Measurements from ENCODE around the gene PRELID2. TPM values are rescaled to one million over a fixed set of nuclear protein-coding genes. Genes with fewer than 3 reads are reported as not detected.

Gene PRELID2
- total RNA-seq, 5 donors from 2014 or later (not counting 1 experiment from before 2014, with no cell fraction given), result 0.23 to 1.9 (median 0.69) TPM

- POLR2A ChIA-PET, result no interaction called here
- no peak for DNase-seq
- WGBS (ENCODE audit: insufficient coverage), result 57% methylated on average over 2 of the region's 4 CpGs
These were observed 11.1 kb downstream of the PRELID2 start for GRCh38 chr5:145824040-145824439.

GRCh38 chr5:145818604-145819003 lies 16.5 kb downstream of the PRELID2 start:
- no peak for ATAC-seq (replicated peaks in 1 of 4)
- H3K27ac Mint-ChIP-seq, result no peak overlapping the region
- no peak overlapping the region for H3K4me3 Mint-ChIP-seq
- no peaks in the 10 kb centered on the region for H3K9me3 ChIP-seq
- ChIA-PET CTCF (no interaction called here), POLR2A (no interaction called here)
- no peak overlapping the region for H3K4me3 ChIP-seq (ENCODE audit: control insufficient read depth in 1 of 2, extremely low read depth in 1 of 2, low read length in 1 of 2)
- WGBS (ENCODE audit: insufficient coverage), result no CpG with 5 or more reads among the region's 4 CpGs
- no peak overlapping the region for H3K27ac ChIP-seq (ENCODE audit: low read length)
- no peaks in the 10 kb centered on the region for H3K27me3 ChIP-seq (replicated peaks in 1 of 2; ENCODE audit: control insufficient read depth in 2 of 2, extremely low read depth in 1 of 2, insufficient read depth in 2 of 2, low read length in 1 of 2)
- no peak for DNase-seq
- H3K4me1 ChIP-seq (ENCODE audit: control insufficient read depth in 1 of 2, extremely low read depth in 1 of 2, insufficient read depth in 2 of 2, low read length in 2 of 2), result no peaks in the 10 kb centered on the region
- no peaks in the 10 kb centered on the region for H3K36me3 Mint-ChIP-seq
- H3K27me3 Mint-ChIP-seq, result no peaks in the 10 kb centered on the region
- no peaks in the 10 kb centered on the region for H3K4me1 Mint-ChIP-seq
- no peaks in the 10 kb centered on the region for H3K9me3 Mint-ChIP-seq
- no peaks in the 10 kb centered on the region for H3K36me3 ChIP-seq (ENCODE audit: control insufficient read depth in 2 of 2, extremely low read depth in 1 of 2, insufficient read depth in 1 of 2, low read length in 1 of 2)

More at GRCh38 chr5:145824040-145824439, 11.1 kb downstream of the PRELID2 start:
- H3K4me3 ChIP-seq (ENCODE audit: control insufficient read depth in 1 of 2, extremely low read depth in 1 of 2, low read length in 1 of 2), result no peak overlapping the region
- Mint-ChIP-seq H3K4me3 (no peak overlapping the region), H3K4me1 (no peaks in the 10 kb centered on the region), H3K36me3 (no peaks in the 10 kb centered on the region), H3K9me3 (no peaks in the 10 kb centered on the region), H3K27ac (no peak overlapping the region), H3K27me3 (no peaks in the 10 kb centered on the region)
- H3K27me3 ChIP-seq (replicated peaks in 1 of 2; ENCODE audit: control insufficient read depth in 2 of 2, extremely low read depth in 1 of 2, insufficient read depth in 2 of 2, low read length in 1 of 2), result no peaks in the 10 kb centered on the region
- no peaks in the 10 kb centered on the region for H3K9me3 ChIP-seq
- no peaks in the 10 kb centered on the region for H3K36me3 ChIP-seq (ENCODE audit: control insufficient read depth in 2 of 2, extremely low read depth in 1 of 2, insufficient read depth in 1 of 2, low read length in 1 of 2)
- no peaks in the 10 kb centered on the region for H3K4me1 ChIP-seq (ENCODE audit: control insufficient read depth in 1 of 2, extremely low read depth in 1 of 2, insufficient read depth in 2 of 2, low read length in 2 of 2)
- no peak overlapping the region for H3K27ac ChIP-seq (ENCODE audit: low read length)
- ATAC-seq (replicated peaks in 1 of 4), result no peak
- CTCF ChIA-PET, result interaction anchor here in 1 of 2 donors (0.6 to 1.5 kb wide), 3 partner anchors 1614 to 1625 kb away, joined by 3 to 9 read pairs (median 3); no protein-coding TSS in a partner anchor

GRCh38 chr5:145812877-145813276 lies 22.3 kb downstream of the PRELID2 start:
- Histone ChIP-seq H3K27ac (ENCODE audit: low read length) (no peak overlapping the region), H3K27me3 (replicated peaks in 1 of 2; ENCODE audit: control insufficient read depth in 2 of 2, extremely low read depth in 1 of 2, insufficient read depth in 2 of 2, low read length in 1 of 2) (no peaks in the 10 kb centered on the region), H3K36me3 (ENCODE audit: control insufficient read depth in 2 of 2, extremely low read depth in 1 of 2, insufficient read depth in 1 of 2, low read length in 1 of 2) (no peaks in the 10 kb centered on the region), H3K4me3 (ENCODE audit: control insufficient read depth in 1 of 2, extremely low read depth in 1 of 2, low read length in 1 of 2) (no peak overlapping the region), H3K4me1 (ENCODE audit: control insufficient read depth in 1 of 2, extremely low read depth in 1 of 2, insufficient read depth in 2 of 2, low read length in 2 of 2) (no peaks in the 10 kb centered on the region), H3K9me3 (no peaks in the 10 kb centered on the region)
- H3K9me3 Mint-ChIP-seq, result no peaks in the 10 kb centered on the region
- DNase-seq, result no peak
- ChIA-PET POLR2A (no interaction called here), CTCF (no interaction called here)
- WGBS (ENCODE audit: insufficient coverage), result 40% methylated on average over 1 of the region's 1 CpG
- H3K27ac Mint-ChIP-seq, result no peak overlapping the region
- no peak overlapping the region for H3K4me3 Mint-ChIP-seq
- no peak for ATAC-seq (replicated peaks in 1 of 4)
- H3K27me3 Mint-ChIP-seq, result no peaks in the 10 kb centered on the region
- no peaks in the 10 kb centered on the region for H3K36me3 Mint-ChIP-seq
- no peaks in the 10 kb centered on the region for H3K4me1 Mint-ChIP-seq

GRCh38 chr5:145811834-145812625 lies 23.1 kb downstream of the PRELID2 start:
- Mint-ChIP-seq H3K27ac (no peak overlapping the region), H3K4me1 (no peaks in the 10 kb centered on the region), H3K4me3 (no peak overlapping the region), H3K36me3 (no peaks in the 10 kb centered on the region), H3K9me3 (no peaks in the 10 kb centered on the region), H3K27me3 (no peaks in the 10 kb centered on the region)
- Histone ChIP-seq H3K36me3 (ENCODE audit: control insufficient read depth in 2 of 2, extremely low read depth in 1 of 2, insufficient read depth in 1 of 2, low read length in 1 of 2) (no peaks in the 10 kb centered on the region), H3K9me3 (no peaks in the 10 kb centered on the region), H3K4me1 (ENCODE audit: control insufficient read depth in 1 of 2, extremely low read depth in 1 of 2, insufficient read depth in 2 of 2, low read length in 2 of 2) (no peaks in the 10 kb centered on the region), H3K27me3 (replicated peaks in 1 of 2; ENCODE audit: control insufficient read depth in 2 of 2, extremely low read depth in 1 of 2, insufficient read depth in 2 of 2, low read length in 1 of 2) (no peaks in the 10 kb centered on the region), H3K27ac (ENCODE audit: low read length) (no peak overlapping the region), H3K4me3 (ENCODE audit: control insufficient read depth in 1 of 2, extremely low read depth in 1 of 2, low read length in 1 of 2) (no peak overlapping the region)
- DNase-seq (no peak), ATAC-seq (replicated peaks in 1 of 4) (no peak)
- CTCF ChIA-PET, result interaction anchor here (0.6 kb wide), 2 partner anchors 9 to 235 kb away, joined by 4 to 5 read pairs; no protein-coding TSS in a partner anchor
- WGBS (ENCODE audit: insufficient coverage), result no CpG with 5 or more reads among the region's 3 CpGs
- POLR2A ChIA-PET, result no interaction called here

GRCh38 chr5:145806923-145807322 lies 28.2 kb downstream of the PRELID2 start:
- Mint-ChIP-seq H3K4me3 (no peak overlapping the region), H3K27me3 (no peaks in the 10 kb centered on the region), H3K9me3 (no peaks in the 10 kb centered on the region), H3K36me3 (no peaks in the 10 kb centered on the region), H3K27ac (no peak overlapping the region), H3K4me1 (no peaks in the 10 kb centered on the region)
- no peaks in the 10 kb centered on the region for H3K36me3 ChIP-seq (ENCODE audit: control insufficient read depth in 2 of 2, extremely low read depth in 1 of 2, insufficient read depth in 1 of 2, low read length in 1 of 2)
- DNase-seq, result no peak
- no peak overlapping the region for H3K4me3 ChIP-seq (ENCODE audit: control insufficient read depth in 1 of 2, extremely low read depth in 1 of 2, low read length in 1 of 2)
- no peaks in the 10 kb centered on the region for H3K9me3 ChIP-seq
- no peak for ATAC-seq (replicated peaks in 1 of 4)
- H3K27ac ChIP-seq (ENCODE audit: low read length), result no peak overlapping the region
- no peaks in the 10 kb centered on the region for H3K27me3 ChIP-seq (replicated peaks in 1 of 2; ENCODE audit: control insufficient read depth in 2 of 2, extremely low read depth in 1 of 2, insufficient read depth in 2 of 2, low read length in 1 of 2)
- CTCF ChIA-PET, result no interaction called here
- WGBS (ENCODE audit: insufficient coverage), result 71% methylated on average over 1 of the region's 5 CpGs
- POLR2A ChIA-PET, result no interaction called here
- no peaks in the 10 kb centered on the region for H3K4me1 ChIP-seq (ENCODE audit: control insufficient read depth in 1 of 2, extremely low read depth in 1 of 2, insufficient read depth in 2 of 2, low read length in 2 of 2)

- ATAC-seq (replicated peaks in 1 of 4) (no peak), DNase-seq (no peak)
- H3K27me3 Mint-ChIP-seq, result no peaks in the 10 kb centered on the region
- ChIA-PET POLR2A (no interaction called here), CTCF (no interaction called here)
- H3K9me3 Mint-ChIP-seq, result no peaks in the 10 kb centered on the region
- Histone ChIP-seq H3K4me3 (ENCODE audit: control insufficient read depth in 1 of 2, extremely low read depth in 1 of 2, low read length in 1 of 2) (no peak overlapping the region), H3K4me1 (ENCODE audit: control insufficient read depth in 1 of 2, extremely low read depth in 1 of 2, insufficient read depth in 2 of 2, low read length in 2 of 2) (no peaks in the 10 kb centered on the region), H3K27ac (ENCODE audit: low read length) (no peak overlapping the region), H3K36me3 (ENCODE audit: control insufficient read depth in 2 of 2, extremely low read depth in 1 of 2, insufficient read depth in 1 of 2, low read length in 1 of 2) (no peaks in the 10 kb centered on the region), H3K9me3 (no peaks in the 10 kb centered on the region), H3K27me3 (replicated peaks in 1 of 2; ENCODE audit: control insufficient read depth in 2 of 2, extremely low read depth in 1 of 2, insufficient read depth in 2 of 2, low read length in 1 of 2) (no peaks in the 10 kb centered on the region)
- H3K27ac Mint-ChIP-seq, result no peak overlapping the region
- no peak overlapping the region for H3K4me3 Mint-ChIP-seq
- H3K4me1 Mint-ChIP-seq, result no peaks in the 10 kb centered on the region
- WGBS (ENCODE audit: insufficient coverage), result no CpG with 5 or more reads among the region's 4 CpGs
- H3K36me3 Mint-ChIP-seq, result no peaks in the 10 kb centered on the region
These were observed 29.3 kb downstream of the PRELID2 start for GRCh38 chr5:145805819-145806218.
